H9 (cell line): Measurements from ENCODE around the gene KIF6. TPM values are rescaled to one million over a fixed set of nuclear protein-coding genes. Genes with fewer than 3 reads are reported as not detected.

Experiments
- DNase-seq: peaks from one replicate; pipeline ENCODE4 v3.0.0-alpha.2; 2017
- H2AFZ ChIP-seq: one replicate; pipeline ENCODE4 v1.6.1; 2013; ENCODE audit warnings: mild to moderate bottlenecking, low read length, control low read depth, moderate library complexity
- H2AK5ac ChIP-seq: 2 replicates; pipeline ENCODE4 v1.6.1; 2013; ENCODE audit warnings: low read length, control low read depth, mixed read lengths; ENCODE audit not compliant: insufficient read length
- H2BK120ac ChIP-seq: one replicate; pipeline ENCODE4 v1.6.1; 2013; ENCODE audit warnings: low read depth, mild to moderate bottlenecking, low read length, control low read depth, inconsistent platforms; ENCODE audit not compliant: poor library complexity, severe bottlenecking
- H2BK12ac ChIP-seq: 2 replicates; pipeline ENCODE4 v1.6.1; 2013; ENCODE audit warnings: low read length, control low read depth, mixed read lengths, low read depth; ENCODE audit not compliant: insufficient read length
- H2BK15ac ChIP-seq: 2 replicates; pipeline ENCODE4 v1.6.1; 2013; ENCODE audit warnings: low read depth, low read length, control low read depth
- H2BK20ac ChIP-seq: one replicate; pipeline ENCODE4 v1.6.1; 2013; ENCODE audit warnings: low read depth, mild to moderate bottlenecking, low read length, control low read depth, inconsistent platforms; ENCODE audit not compliant: poor library complexity, severe bottlenecking
- H2BK5ac ChIP-seq: 2 replicates; pipeline ENCODE4 v1.6.1; 2013; ENCODE audit warnings: low read length, control low read depth, mixed read lengths; ENCODE audit not compliant: insufficient read length
- H3K14ac ChIP-seq: 2 replicates; pipeline ENCODE4 v1.6.1; 2013; ENCODE audit warnings: low read length, control low read depth; ENCODE audit not compliant: insufficient read depth
- H3K18ac ChIP-seq: 2 replicates; pipeline ENCODE4 v1.6.1; 2013; ENCODE audit warnings: low read depth, mild to moderate bottlenecking, mixed read lengths, low read length, control low read depth; ENCODE audit not compliant: insufficient read length
- H3K23ac ChIP-seq: 2 replicates; pipeline ENCODE4 v1.6.1; 2013; ENCODE audit warnings: low read length, control low read depth, mixed read lengths, low read depth; ENCODE audit not compliant: insufficient read length
- H3K23me2 ChIP-seq: 2 replicates; pipeline ENCODE4 v1.6.1; 2013; ENCODE audit warnings: low read depth, mild to moderate bottlenecking, mixed read lengths, low read length, control low read depth; ENCODE audit not compliant: insufficient read length, poor library complexity, severe bottlenecking
- H3K27ac ChIP-seq: 2 replicates; pipeline ENCODE4 v1.5.1; 2013; ENCODE audit warnings: low read length, control low read depth, mixed read lengths, low read depth; ENCODE audit not compliant: insufficient read length
- H3K27me3 ChIP-seq: 2 replicates; pipeline ENCODE4 v1.6.1; 2013; ENCODE audit warnings: low read length, control low read depth, inconsistent platforms; ENCODE audit not compliant: insufficient read depth
- H3K4ac ChIP-seq: 2 replicates; pipeline ENCODE4 v1.6.1; 2013; ENCODE audit warnings: low read depth, mild to moderate bottlenecking, control low read depth, inconsistent platforms, low read length, moderate library complexity
- H3K4me1 ChIP-seq: 2 replicates; pipeline ENCODE4 v1.6.1; 2013; ENCODE audit warnings: low read length, control low read depth, inconsistent platforms; ENCODE audit not compliant: insufficient read depth
- H3K4me2 ChIP-seq: 2 replicates; pipeline ENCODE4 v1.6.1; 2013; ENCODE audit warnings: low read length, control low read depth, mixed read lengths; ENCODE audit not compliant: insufficient read length, insufficient read depth
- H3K56ac ChIP-seq: 2 replicates; pipeline ENCODE4 v1.6.1; 2013; ENCODE audit warnings: low read depth, mild to moderate bottlenecking, mixed read lengths, low read length, control low read depth; ENCODE audit not compliant: insufficient read length
- H3K79me1 ChIP-seq: 2 replicates; pipeline ENCODE4 v1.6.1; 2013; ENCODE audit warnings: low read depth, mild to moderate bottlenecking, moderate library complexity, low read length, control low read depth, inconsistent platforms; ENCODE audit not compliant: insufficient read depth, poor library complexity, severe bottlenecking
- H3K79me2 ChIP-seq: 2 replicates; pipeline ENCODE4 v1.6.1; 2013; ENCODE audit warnings: low read length, control low read depth, inconsistent platforms; ENCODE audit not compliant: insufficient read depth
- H3K9ac ChIP-seq: 2 replicates; pipeline ENCODE4 v1.6.1; 2013; ENCODE audit warnings: low read length, control low read depth, mixed read lengths; ENCODE audit not compliant: insufficient read length; ENCODE audit errors: extremely low read depth
- H3K9me3 ChIP-seq: one replicate; pipeline ENCODE4 v1.6.1; 2013; ENCODE audit warnings: low read depth, low read length, inconsistent platforms; ENCODE audit not compliant: control insufficient read depth
- H3T11ph ChIP-seq: one replicate; pipeline ENCODE4 v1.6.1; 2013; ENCODE audit warnings: mild to moderate bottlenecking, low read length, control low read depth, inconsistent platforms
- H4K20me1 ChIP-seq: one replicate; pipeline ENCODE4 v1.6.1; 2013; ENCODE audit not compliant: control insufficient read depth, insufficient read length, insufficient read depth
- H4K5ac ChIP-seq: 2 replicates; pipeline ENCODE4 v1.6.1; 2013; ENCODE audit warnings: low read depth, mild to moderate bottlenecking, mixed read lengths, low read length, control low read depth; ENCODE audit not compliant: insufficient read length
- H4K8ac ChIP-seq: replicated peaks from 2 replicates; pipeline ENCODE4 v1.6.1; 2013; ENCODE audit warnings: low read length, control low read depth, mixed read lengths, low read depth; ENCODE audit not compliant: insufficient read length
- H4K91ac ChIP-seq: 2 replicates; pipeline ENCODE4 v1.6.1; 2013; ENCODE audit warnings: low read depth, mild to moderate bottlenecking, moderate library complexity, mixed read lengths, low read length, control low read depth; ENCODE audit not compliant: insufficient read length
- H3K27ac Mint-ChIP-seq, 3 experiments: 2 replicates in 2 of 3; 3 replicates in 1 of 3; pipeline ENCODE4 v1.8.0; 2020 to 2021; ENCODE audit warnings: mixed read lengths in 3 of 3, mild to moderate bottlenecking in 1 of 3, moderate library complexity in 1 of 3
- H3K27me3 Mint-ChIP-seq: 2 replicates; pipeline ENCODE4 v1.8.0; 2021; ENCODE audit warnings: low read depth, mild to moderate bottlenecking, moderate library complexity, mixed read lengths
- H3K36me3 Mint-ChIP-seq, 3 experiments: 2 replicates in 2 of 3; 3 replicates in 1 of 3; pipeline ENCODE4 v1.8.0; 2020 to 2021; ENCODE audit warnings: low read depth in 3 of 3, mixed read lengths in 3 of 3; ENCODE audit not compliant: insufficient read depth in 1 of 3
- H3K4me1 Mint-ChIP-seq, 2 experiments: 2 replicates each; pipeline ENCODE4 v1.8.0; 2020; ENCODE audit warnings: mixed read lengths in 2 of 2
- H3K4me3 Mint-ChIP-seq, 2 experiments: 2 replicates in 1 of 2; 3 replicates in 1 of 2; pipeline ENCODE4 v1.8.0; 2020 to 2021; ENCODE audit warnings: mild to moderate bottlenecking in 2 of 2, mixed read lengths in 2 of 2, moderate library complexity in 1 of 2
- H3K9me3 Mint-ChIP-seq, 2 experiments: 2 replicates in 1 of 2; 3 replicates in 1 of 2; pipeline ENCODE4 v1.8.0; 2020; ENCODE audit warnings: mild to moderate bottlenecking in 2 of 2, mixed read lengths in 2 of 2, moderate library complexity in 1 of 2
- CTCF ChIP-seq: fragments of 200-600 bp; sonication (generic); conservative IDR thresholded peaks from 3 replicates; pipeline ENCODE4 v1.8.0; 2021; ENCODE audit warnings: antibody characterized with exemption, mild to moderate bottlenecking
- WGBS: extraction: QIAGEN DNeasy Blood & Tissue Kit; methylation state at CpG from one replicate; pipeline ENCODE4 v1.1.7; 2013; ENCODE audit warnings: missing lambda C conversion rate, low lambda C conversion rate, mixed read lengths; ENCODE audit not compliant: insufficient read length; ENCODE audit errors: extremely low coverage; 5-methylcytosine and 5-hydroxymethylcytosine counted together
- total RNA-seq: library from RNA; stranded (reverse); gene quantifications from 2 replicates; pipeline ENCODE4 v1.2.1, GENCODE V29; 2021

KIF6 gene
- total RNA-seq, 1 experiment from 2014 or later, result 0.63 TPM

GRCh38 chr6:39669973-39670342 is 55.2 kb downstream of the KIF6 start:
- no peak overlapping the region for H3T11ph ChIP-seq
- H3K79me2 ChIP-seq, result no peaks in the 10 kb centered on the region
- H3K4me2 ChIP-seq, result no peak overlapping the region
- H2BK12ac ChIP-seq, result no peak overlapping the region
- H2BK120ac ChIP-seq, result no peak overlapping the region
- Mint-ChIP-seq H3K27ac (no peak overlapping the region), H3K36me3 (peaks cover 4 to 12% (median 7%) of the 10 kb centered on the region in 3 experiments), H3K9me3 (peaks cover 0 to 12% of the 10 kb centered on the region in 2 experiments; a peak in 4 of 5 replicates), H3K4me3 (no peak overlapping the region), H3K27me3 (no peaks in the 10 kb centered on the region), H3K4me1 (peaks cover 19 to 23% of the 10 kb centered on the region in 2 experiments)
- H2BK15ac ChIP-seq, result no peak overlapping the region
- no peaks in the 10 kb centered on the region for H4K20me1 ChIP-seq
- no peak overlapping the region for H3K9ac ChIP-seq
- no peak for DNase-seq
- no peak overlapping the region for H4K8ac ChIP-seq
- H3K9me3 ChIP-seq, result peaks cover 6% of the 10 kb centered on the region
- no peak overlapping the region for H4K5ac ChIP-seq
- H2AK5ac ChIP-seq, result no peak overlapping the region
- no peaks in the 10 kb centered on the region for H3K23me2 ChIP-seq
- no peak overlapping the region for H2BK5ac ChIP-seq
- H4K91ac ChIP-seq, result no peak overlapping the region
- H3K18ac ChIP-seq, result no peak overlapping the region
- no peak overlapping the region for H3K14ac ChIP-seq
- H3K27ac ChIP-seq, result no peak overlapping the region
- no peak for TF ChIP-seq CTCF
- H3K27me3 ChIP-seq, result no peaks in the 10 kb centered on the region
- peaks cover 4% of the 10 kb centered on the region; the same call in 1 of the 2 replicates for H3K4me1 ChIP-seq
- H2BK20ac ChIP-seq, result no peak overlapping the region
- H2AFZ ChIP-seq, result no peak overlapping the region
- no CpG with 5 or more reads among the region's 5 CpGs for WGBS
- no peak overlapping the region for H3K4ac ChIP-seq
- H3K56ac ChIP-seq, result no peak overlapping the region
- no peaks in the 10 kb centered on the region for H3K79me1 ChIP-seq
- H3K23ac ChIP-seq, result no peak overlapping the region
